HG03558 (cell line): ENCODE measurements around the gene ABCA2.

Experiments used
- ATAC-seq: cut with Tn5 transposase; IDR thresholded peaks from one replicate; pipeline ENCODE4 v1.9.1; 2021; ENCODE audit warnings: moderate number of reproducible peaks; ENCODE audit not compliant: unreplicated experiment; ENCODE audit errors: extremely low read depth

The ABCA2 gene

GRCh38 chr9:136970361-136970760 is 57.7 kb downstream of the ABCA2 start:
- ATAC-seq: no peak

GRCh38 chr9:136969774-136970173 is 58.3 kb downstream of the ABCA2 start:
- ATAC-seq: no peak

GRCh38 chr9:136969150-136969549 is 58.9 kb downstream of the ABCA2 start:
- ATAC-seq: no peak

GRCh38 chr9:136968333-136969127 is 59.5 kb downstream of the ABCA2 start:
- no peak for ATAC-seq

- ATAC-seq: no peak
These were observed 62.1 kb downstream of the ABCA2 start for GRCh38 chr9:136965771-136966484.

- ATAC-seq: no peak
These were observed 63.1 kb downstream of the ABCA2 start for GRCh38 chr9:136964833-136965422.

GRCh38 chr9:136964171-136964689 is 63.8 kb downstream of the ABCA2 start:
- ATAC-seq: no peak

GRCh38 chr9:136963751-136964150 is 64.3 kb downstream of the ABCA2 start:
- no peak for ATAC-seq

GRCh38 chr9:136963341-136963740 is 64.7 kb downstream of the ABCA2 start:
- ATAC-seq: no peak

GRCh38 chr9:136962701-136963248 is 65.3 kb downstream of the ABCA2 start:
- ATAC-seq: no peak

- no peak for ATAC-seq
These were observed 65.9 kb downstream of the ABCA2 start for GRCh38 chr9:136962163-136962562.

- ATAC-seq: no peak
These were observed 66.6 kb downstream of the ABCA2 start for GRCh38 chr9:136961279-136962065.

GRCh38 chr9:136960938-136961275 is 67.1 kb downstream of the ABCA2 start:
- ATAC-seq: no peak

- ATAC-seq: no peak
These were observed 67.7 kb downstream of the ABCA2 start for GRCh38 chr9:136960212-136960937.

- no peak for ATAC-seq
These were observed 68.9 kb downstream of the ABCA2 start for GRCh38 chr9:136958898-136959850.

GRCh38 chr9:136958473-136958872 is 69.6 kb downstream of the ABCA2 start:
- no peak for ATAC-seq

GRCh38 chr9:136957901-136958300 is 70.1 kb downstream of the ABCA2 start:
- ATAC-seq: no peak

- no peak for ATAC-seq
These were observed 70.6 kb downstream of the ABCA2 start for GRCh38 chr9:136957461-136957860.
